GM19023 (cell line): ENCODE data around the gene MYLK.
"Not testable (repeated sequence)": the region's sequence is repeated elsewhere in the genome, so short reads cannot be mapped to it uniquely, and the experiment has no call there.

Source experiments
- ATAC-seq: cut with Tn5 transposase; IDR thresholded peaks from one replicate; pipeline ENCODE4 v1.9.1; 2021; ENCODE audit warnings: mild to moderate bottlenecking, moderate library complexity; ENCODE audit not compliant: unreplicated experiment

The MYLK gene

GRCh38 chr3:123724306-123724705 lies 159.8 kb downstream of the MYLK start:
- no peak for ATAC-seq

DNA sequence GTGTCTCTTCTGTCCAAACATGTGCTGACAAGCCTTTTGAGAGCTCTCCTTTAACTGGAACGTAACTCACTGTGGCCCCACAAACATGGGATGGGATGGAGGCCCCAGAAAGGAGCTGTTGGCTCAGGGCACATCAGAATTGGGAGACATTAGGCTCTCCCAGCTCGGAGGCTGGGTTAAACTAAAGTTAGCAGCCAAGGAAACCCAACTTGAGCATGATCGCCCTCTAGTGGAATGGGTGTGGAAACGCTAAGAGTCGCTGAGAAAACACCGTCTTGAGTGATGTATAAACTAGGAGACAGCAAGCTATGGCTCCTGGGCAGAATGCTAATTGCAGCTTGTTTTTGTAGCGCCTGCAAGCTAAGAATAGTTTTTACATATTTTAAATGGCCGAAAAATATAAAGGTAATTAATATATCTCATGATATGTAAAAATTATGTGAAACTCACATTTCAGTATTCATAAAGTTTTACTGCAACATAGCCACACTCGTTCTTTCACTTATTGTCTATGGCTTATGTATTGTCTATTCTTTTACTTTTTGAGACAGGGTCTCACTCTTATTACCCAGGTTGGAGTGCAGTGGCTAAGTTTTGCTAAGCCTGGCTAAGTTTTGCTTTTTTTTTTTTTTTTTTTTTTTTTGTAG lies 160.5 kb downstream of the MYLK start:
- no peak for ATAC-seq

DNA sequence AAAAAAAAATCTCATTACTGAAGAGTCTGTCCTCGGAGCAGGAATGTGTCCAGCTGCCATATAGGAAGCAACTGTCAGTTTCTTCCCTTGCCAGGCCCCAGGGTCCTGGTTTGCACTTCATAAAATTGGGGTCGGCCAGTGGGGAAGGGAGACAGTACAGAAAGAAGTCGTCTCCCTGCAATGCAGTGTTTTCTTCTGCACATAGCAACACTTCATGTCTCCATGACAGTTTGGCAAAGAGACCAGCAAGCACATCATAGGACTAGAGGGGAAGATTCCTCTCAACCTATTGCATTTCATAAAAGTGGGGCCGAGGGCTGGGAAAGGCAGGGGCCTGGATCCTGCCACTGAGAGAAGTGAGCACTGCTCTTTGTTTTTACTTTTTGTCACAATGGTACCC lies 161.1 kb downstream of the MYLK start:
- no peak for ATAC-seq

GRCh38 chr3:123722456-123722855 lies 161.7 kb downstream of the MYLK start:
- no peak for ATAC-seq

DNA sequence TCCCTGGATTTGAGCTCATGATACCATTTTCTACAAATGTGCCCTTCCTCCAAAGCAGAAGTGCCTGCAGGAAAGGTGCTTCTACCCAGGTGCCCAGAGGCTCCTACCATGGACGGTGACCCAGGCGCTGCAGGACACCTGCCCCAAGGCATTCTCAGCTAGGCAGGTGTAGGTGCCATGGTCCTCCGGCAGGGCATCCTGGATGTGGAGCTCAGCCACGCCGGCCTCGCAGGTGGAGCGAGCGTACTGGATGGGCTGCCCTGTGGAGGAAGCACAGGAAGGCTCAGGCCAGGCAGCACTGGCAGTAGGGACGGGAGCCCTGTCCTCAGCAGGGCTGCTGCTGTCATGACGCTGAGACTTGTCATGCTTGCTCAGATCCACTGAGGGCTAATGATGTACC lies 162.1 kb downstream of the MYLK start:
- ATAC-seq = no peak

DNA sequence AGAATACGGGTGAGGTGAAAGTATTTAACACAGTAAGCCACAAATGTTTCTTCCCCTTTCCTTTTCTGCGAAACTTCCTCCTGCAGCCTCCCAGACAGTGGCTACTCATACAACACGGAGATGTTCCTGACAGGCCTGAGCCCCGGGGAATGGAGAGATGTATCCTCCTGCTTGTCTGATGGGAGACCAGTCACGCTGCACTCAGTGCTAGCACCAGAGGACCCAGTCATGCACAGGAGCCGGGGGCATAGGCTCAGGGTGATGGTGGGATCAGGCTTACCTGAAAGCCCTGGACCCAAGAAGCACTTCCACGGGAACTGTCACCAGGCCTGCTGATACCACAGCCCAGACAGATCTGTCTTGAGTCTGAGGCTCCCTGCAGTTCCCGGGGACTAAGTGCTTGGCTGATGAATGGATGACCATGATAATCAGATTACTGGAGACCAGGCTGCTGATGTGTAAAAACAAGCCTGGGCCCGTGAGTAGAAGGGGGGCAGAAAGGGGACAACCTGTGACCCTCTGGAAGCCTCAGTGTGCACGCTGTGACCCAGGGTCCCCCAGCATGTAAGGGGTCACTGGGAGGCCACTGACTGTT lies 162.9 kb downstream of the MYLK start:
- ATAC-seq = not testable (repeated sequence)

- ATAC-seq = no peak
Observed at GRCh38 chr3:123720638-123721037, 163.5 kb downstream of the MYLK start.

GRCh38 chr3:123719862-123720453 lies 164.2 kb downstream of the MYLK start:
- ATAC-seq = no peak

- not testable (repeated sequence) for ATAC-seq
Observed at GRCh38 chr3:123719061-123719756, 164.9 kb downstream of the MYLK start.

DNA sequence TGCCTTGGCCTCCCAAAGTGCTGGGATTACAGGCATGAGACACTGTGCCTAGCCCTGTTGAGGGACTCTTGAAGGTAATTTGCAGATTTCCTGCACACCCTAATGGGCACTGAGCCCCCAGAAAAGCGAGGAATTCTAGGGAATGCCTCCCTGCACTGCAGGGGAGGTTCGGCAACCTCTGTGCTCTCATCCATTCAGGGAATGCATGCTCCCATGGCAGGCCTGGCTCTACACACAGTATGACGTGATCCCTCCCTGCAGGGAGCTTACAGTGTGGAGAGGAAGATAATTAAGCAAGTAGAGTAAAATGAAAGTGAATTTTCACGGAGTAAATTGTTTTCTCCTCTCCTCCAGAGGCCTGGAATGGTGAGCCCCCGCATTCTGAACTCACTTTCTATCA lies 166.0 kb downstream of the MYLK start:
- no peak for ATAC-seq

- not testable (repeated sequence) for ATAC-seq
Observed at GRCh38 chr3:123717451-123717850, 166.7 kb downstream of the MYLK start.

GRCh38 chr3:123716411-123716810 lies 167.7 kb downstream of the MYLK start:
- no peak for ATAC-seq

GRCh38 chr3:123713211-123713610 lies 170.9 kb downstream of the MYLK start:
- ATAC-seq = no peak

DNA sequence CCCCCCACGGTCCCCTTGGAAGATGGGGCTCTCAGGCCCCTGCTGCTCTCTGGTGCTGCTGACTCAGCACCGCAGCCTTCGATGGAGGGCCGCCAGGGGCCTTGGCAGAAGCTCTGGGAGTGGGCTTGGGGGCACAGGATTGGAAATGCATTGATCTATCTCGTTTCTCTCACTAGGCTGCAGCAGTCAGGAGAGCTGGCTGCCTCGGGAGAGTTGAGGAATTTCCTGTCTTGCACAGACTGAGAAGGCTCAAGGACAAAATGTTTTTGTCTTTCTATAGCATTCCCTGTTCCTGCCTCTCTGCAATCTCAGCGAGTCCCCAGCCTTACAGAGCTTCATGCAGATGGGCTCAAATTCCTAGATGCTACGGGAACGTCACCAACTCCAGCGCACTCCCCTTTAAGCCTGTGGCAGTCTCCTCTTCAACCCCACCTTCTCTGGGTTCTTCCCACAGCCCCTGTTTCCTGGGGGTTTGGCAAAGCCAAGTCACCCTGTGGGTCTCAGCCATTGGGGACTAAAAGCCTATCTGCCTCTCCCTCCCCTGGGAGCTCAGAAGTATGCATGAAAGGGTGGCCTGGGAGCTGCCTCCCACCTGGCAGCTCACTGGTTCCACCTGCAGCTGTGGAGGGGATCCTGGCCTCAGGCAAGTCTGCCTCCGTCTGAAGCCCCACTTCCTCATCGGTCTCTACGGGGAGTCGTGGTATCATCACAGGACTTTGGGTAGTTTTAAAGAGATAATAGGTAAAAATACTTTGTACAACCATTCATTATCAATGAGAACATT lies 171.9 kb downstream of the MYLK start:
- no peak for ATAC-seq

- ATAC-seq = no peak
Observed at GRCh38 chr3:123711356-123711755, 172.8 kb downstream of the MYLK start.

DNA sequence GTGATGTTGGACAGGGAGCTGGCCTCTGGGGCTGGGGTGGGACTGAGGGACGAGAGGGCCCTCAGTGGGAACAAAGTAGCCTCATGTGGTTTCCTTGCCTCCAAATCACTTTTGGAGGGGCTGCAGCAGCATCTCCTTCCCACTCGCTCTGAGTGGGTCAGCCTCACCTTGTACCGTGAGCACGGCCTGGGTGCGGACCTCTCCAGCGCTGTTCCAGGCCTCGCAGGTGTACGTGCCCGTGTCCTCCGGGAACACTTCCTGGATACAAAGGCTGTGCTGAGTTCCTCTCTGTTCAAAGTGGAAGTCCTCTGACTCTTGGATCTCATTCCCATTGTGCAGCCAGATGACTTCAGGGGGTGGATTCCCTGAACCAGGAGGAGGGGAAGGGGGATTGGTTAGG lies 175.6 kb downstream of the MYLK start:
- no peak for ATAC-seq

DNA sequence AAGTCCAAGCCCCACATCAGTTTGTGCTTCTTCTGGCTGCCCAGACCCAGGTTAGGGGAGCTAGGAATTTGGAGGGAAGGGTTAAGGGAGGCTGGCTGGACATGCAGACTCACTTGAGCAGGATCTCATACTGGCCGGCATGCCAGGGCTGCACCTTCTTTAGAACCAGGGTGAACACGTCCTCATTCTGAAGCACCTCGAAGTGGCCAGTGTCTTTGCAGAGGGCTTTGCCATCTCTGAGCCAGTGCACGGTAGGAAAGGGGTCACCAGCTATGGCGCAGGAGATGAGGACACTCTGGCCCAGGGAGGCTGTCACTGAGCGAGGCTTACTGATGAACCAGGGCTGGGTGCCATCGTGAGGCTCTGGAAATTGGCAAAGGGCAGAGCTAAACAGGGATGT lies 176.5 kb downstream of the MYLK start:
- ATAC-seq = not testable (repeated sequence)

- no peak for ATAC-seq
Observed at GRCh38 chr3:123706871-123707270, 177.3 kb downstream of the MYLK start.

GRCh38 chr3:123705488-123706285 lies 178.4 kb downstream of the MYLK start:
- no peak for ATAC-seq

- ATAC-seq = not testable (repeated sequence)
Observed at GRCh38 chr3:123703663-123704062, 180.5 kb downstream of the MYLK start.
